GM23338 (cell line): ENCODE data around the gene OR51V1.

ENCODE experiments used
- EZH2 ChIP-seq: fragments of 200-600 bp; sonication (generic); IDR thresholded peaks from one replicate; pipeline ENCODE4 v1.8.0; 2017; ENCODE audit warnings: antibody characterized with exemption, mild to moderate bottlenecking, low read depth; ENCODE audit not compliant: unreplicated experiment
- EZH2phosphoT487 ChIP-seq: fragments of 200-600 bp; sonication (generic); IDR thresholded peaks from one replicate; pipeline ENCODE4 v1.8.1; 2018; ENCODE audit warnings: antibody characterized with exemption; ENCODE audit not compliant: unreplicated experiment
- JUNB ChIP-seq: IDR thresholded peaks from one replicate; pipeline ENCODE4 v1.6.1; 2016; ENCODE audit warnings: antibody characterized with exemption; ENCODE audit not compliant: unreplicated experiment
- POLR2AphosphoS5 ChIP-seq: IDR thresholded peaks from 2 replicates; pipeline ENCODE4 v1.6.1; 2016; ENCODE audit warnings: antibody characterized with exemption, low read depth
- STAT1 ChIP-seq: IDR thresholded peaks from one replicate; pipeline ENCODE4 v1.6.1; 2016; ENCODE audit warnings: antibody characterized with exemption; ENCODE audit not compliant: unreplicated experiment
- TF ChIP-seq, protein P1 (sequence below), 2 experiments: fragments of 200-600 bp in 1 of 2; sonication (generic) in 1 of 2; conservative IDR thresholded peaks; 2 replicates each; pipeline versions ENCODE4 v1.5.1 to v1.6.1; 2016 to 2017; ENCODE audit warnings: antibody characterized with exemption in 2 of 2, low read depth in 2 of 2, mild to moderate bottlenecking in 2 of 2, moderate library complexity in 1 of 2

DNA sequence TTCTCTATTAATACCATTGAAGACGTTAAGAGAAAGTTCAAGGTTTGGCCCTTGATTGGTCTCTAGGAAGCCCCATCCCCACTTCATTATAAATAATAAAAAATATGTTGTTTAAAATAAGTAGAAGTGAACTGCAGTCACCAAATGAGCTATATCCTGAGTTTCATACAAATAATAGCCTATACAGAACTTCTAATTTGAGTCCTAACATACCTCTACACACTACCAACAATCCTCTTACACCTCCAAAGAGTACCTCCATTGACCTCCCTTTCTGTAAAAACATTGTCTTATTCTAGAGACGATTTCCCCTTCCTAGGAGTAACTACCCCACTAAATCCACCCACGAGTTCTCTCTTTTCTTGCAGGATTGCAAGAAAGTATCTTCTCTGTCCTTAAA lies 41.0 kb upstream of the OR51V1 start:
- TF ChIP-seq, protein P1, sequence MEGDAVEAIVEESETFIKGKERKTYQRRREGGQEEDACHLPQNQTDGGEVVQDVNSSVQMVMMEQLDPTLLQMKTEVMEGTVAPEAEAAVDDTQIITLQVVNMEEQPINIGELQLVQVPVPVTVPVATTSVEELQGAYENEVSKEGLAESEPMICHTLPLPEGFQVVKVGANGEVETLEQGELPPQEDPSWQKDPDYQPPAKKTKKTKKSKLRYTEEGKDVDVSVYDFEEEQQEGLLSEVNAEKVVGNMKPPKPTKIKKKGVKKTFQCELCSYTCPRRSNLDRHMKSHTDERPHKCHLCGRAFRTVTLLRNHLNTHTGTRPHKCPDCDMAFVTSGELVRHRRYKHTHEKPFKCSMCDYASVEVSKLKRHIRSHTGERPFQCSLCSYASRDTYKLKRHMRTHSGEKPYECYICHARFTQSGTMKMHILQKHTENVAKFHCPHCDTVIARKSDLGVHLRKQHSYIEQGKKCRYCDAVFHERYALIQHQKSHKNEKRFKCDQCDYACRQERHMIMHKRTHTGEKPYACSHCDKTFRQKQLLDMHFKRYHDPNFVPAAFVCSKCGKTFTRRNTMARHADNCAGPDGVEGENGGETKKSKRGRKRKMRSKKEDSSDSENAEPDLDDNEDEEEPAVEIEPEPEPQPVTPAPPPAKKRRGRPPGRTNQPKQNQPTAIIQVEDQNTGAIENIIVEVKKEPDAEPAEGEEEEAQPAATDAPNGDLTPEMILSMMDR (conservative IDR thresholded peaks at IDR 0.05; ENCODE audit: low read depth in 2 of 2): no peak
- TF ChIP-seq STAT1: no peak
- TF ChIP-seq EZH2: no peak
- no peak for TF ChIP-seq JUNB
- TF ChIP-seq POLR2AphosphoS5: no peak
- no peak for TF ChIP-seq EZH2phosphoT487
